GM13976 (cell line): Measurements from ENCODE around the gene NXPH2.

ENCODE experiments used
- DNase-seq: peaks from one replicate; pipeline ENCODE4 v3.0.0; 2012; ENCODE audit warnings: low spot score
- in situ Hi-C: fragments of 300-500 bp; cut with MboI; formaldehyde crosslinking; loops from one replicate; pipeline ENCODE4 v1.12.0; 2022; ENCODE audit warnings: low sequenced_read_pairs, mixed read lengths, inconsistent platforms; ENCODE audit not compliant: unreplicated experiment
- TF ChIP-seq, protein P1 (sequence below): IDR thresholded peaks from 2 replicates; pipeline ENCODE4 v1.5.1; 2012; ENCODE audit warnings: borderline replicate concordance, mild to moderate bottlenecking; ENCODE audit not compliant: insufficient read depth; ENCODE audit errors: extremely low read depth, missing control alignments, control extremely low read depth

Gene NXPH2

DNA sequence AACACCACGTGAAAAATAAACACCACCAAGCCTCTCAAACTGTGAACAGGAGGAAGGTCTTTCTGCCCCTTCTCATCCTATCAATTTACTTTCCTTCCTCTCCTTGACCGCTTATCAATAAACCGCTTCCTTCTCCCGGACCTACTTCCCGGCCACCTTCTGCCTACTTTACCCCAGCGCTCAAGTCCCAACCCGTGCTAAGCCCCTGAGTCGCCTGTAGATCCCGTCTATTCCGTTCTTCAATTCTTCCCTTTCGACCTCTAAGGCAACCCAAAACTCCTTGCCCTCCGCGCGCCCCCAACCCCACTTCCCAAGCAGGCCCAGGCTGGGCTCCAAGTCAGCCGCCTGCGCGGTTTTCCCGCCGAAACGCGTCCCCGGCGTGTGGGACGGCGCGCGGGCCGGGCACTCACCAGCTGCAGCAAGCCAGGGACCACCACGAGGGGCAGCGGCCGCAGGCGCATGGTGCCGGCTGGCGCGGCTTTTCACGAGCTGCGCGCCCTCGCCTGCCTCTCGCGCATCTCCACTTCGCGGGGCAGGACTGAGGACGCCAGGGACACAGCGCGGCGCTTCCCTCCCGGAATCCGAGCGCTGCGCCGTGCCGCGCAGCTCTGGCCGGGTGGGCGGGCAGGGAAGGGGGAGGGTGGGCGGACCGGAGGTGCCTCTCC, at the start of gene NXPH2:
TSS of gene NXPH2 (minus strand) at position 610 of the 665 bp plus-strand sequence. CDS start at position 461, 149 bp downstream.
- in situ Hi-C loops = no loop called here
- DNase-seq = peak; percentile 17
- TF ChIP-seq, protein P1, sequence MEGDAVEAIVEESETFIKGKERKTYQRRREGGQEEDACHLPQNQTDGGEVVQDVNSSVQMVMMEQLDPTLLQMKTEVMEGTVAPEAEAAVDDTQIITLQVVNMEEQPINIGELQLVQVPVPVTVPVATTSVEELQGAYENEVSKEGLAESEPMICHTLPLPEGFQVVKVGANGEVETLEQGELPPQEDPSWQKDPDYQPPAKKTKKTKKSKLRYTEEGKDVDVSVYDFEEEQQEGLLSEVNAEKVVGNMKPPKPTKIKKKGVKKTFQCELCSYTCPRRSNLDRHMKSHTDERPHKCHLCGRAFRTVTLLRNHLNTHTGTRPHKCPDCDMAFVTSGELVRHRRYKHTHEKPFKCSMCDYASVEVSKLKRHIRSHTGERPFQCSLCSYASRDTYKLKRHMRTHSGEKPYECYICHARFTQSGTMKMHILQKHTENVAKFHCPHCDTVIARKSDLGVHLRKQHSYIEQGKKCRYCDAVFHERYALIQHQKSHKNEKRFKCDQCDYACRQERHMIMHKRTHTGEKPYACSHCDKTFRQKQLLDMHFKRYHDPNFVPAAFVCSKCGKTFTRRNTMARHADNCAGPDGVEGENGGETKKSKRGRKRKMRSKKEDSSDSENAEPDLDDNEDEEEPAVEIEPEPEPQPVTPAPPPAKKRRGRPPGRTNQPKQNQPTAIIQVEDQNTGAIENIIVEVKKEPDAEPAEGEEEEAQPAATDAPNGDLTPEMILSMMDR = no peak

- peak; percentile 7 for DNase-seq
Observed at GRCh38 chr2:138829326-138829919, 49.2 kb upstream of the NXPH2 start.

DNA sequence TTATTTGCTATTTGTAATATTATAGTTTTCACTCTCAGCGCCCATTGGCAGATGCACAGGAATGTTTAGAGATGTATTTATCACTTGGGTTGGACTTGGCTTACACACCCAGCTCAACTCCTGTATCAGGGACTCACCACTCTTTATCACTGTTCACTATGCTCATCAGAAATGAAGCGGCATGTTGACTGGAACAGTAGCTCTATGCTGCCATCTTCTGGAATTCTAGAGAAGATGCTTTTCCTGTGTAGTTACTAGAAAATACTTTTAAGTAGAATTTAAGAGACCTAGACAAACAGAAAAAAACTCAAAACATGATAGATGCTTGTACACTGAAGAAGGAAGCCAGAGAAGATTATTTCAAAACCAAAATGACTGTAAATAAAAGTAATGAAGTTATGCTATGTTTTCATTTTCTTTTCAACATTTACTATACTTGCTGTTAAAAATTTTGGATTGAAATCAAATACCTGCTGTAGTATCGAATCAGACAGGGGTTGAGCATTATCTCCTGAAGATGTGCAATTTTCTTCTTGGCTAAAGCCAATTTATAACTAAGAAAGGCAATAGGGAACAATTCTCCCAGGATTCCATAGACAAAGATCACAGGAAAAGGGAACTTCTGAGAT, 47.4 kb upstream of the NXPH2 start:
- TF ChIP-seq, protein P1 = peak; percentile 56
- DNase-seq = peak; percentile 31
- in situ Hi-C loops = no loop called here

More at GRCh38 chr2:138829326-138829919, 49.2 kb upstream of the NXPH2 start:
- in situ Hi-C loops = no loop called here
- TF ChIP-seq, protein P1 = peak; percentile 28

GRCh38 chr2:138823666-138824065, 43.5 kb upstream of the NXPH2 start:
- in situ Hi-C loops = no loop called here
- DNase-seq = no peak
- TF ChIP-seq, protein P1 = no peak

- in situ Hi-C loops = loop anchor here (10.0 kb wide), 1 partner anchor 905 kb away; no protein-coding TSS in a partner anchor
- no peak for DNase-seq
- TF ChIP-seq, protein P1 = no peak
Observed at GRCh38 chr2:138819964-138820363, 39.8 kb upstream of the NXPH2 start.

GRCh38 chr2:138818556-138818955, 38.4 kb upstream of the NXPH2 start:
- in situ Hi-C loops = loop anchor here (10.0 kb wide), 1 partner anchor 904 kb away; no protein-coding TSS in a partner anchor
- DNase-seq = no peak
- TF ChIP-seq, protein P1 = no peak
